NCI-H2227 (cell line): Measurements from ENCODE around the gene SEL1L3.

Source experiments
- DNase-seq: peaks from one replicate; lab custom pipeline; 2025; ENCODE audit not compliant: unreplicated experiment; lab: John Stamatoyannopoulos, UW

Gene SEL1L3

GRCh38 chr4:25795566-25796454, 67.0 kb downstream of the SEL1L3 start:
- DNase-seq, result no peak

- DNase-seq, result no peak
Observed at GRCh38 chr4:25795091-25795490, 67.7 kb downstream of the SEL1L3 start.

- DNase-seq, result no peak
Observed at GRCh38 chr4:25792876-25793275, 69.9 kb downstream of the SEL1L3 start.

GRCh38 chr4:25792200-25792791, 70.5 kb downstream of the SEL1L3 start:
- no peak for DNase-seq

- no peak for DNase-seq
Observed at GRCh38 chr4:25790024-25790423, 72.8 kb downstream of the SEL1L3 start.

- DNase-seq, result no peak
Observed at GRCh38 chr4:25788703-25789238, 74.0 kb downstream of the SEL1L3 start.

GRCh38 chr4:25786497-25787065, 76.2 kb downstream of the SEL1L3 start:
- DNase-seq, result no peak

GRCh38 chr4:25783943-25784342, 78.8 kb downstream of the SEL1L3 start:
- no peak for DNase-seq

- no peak for DNase-seq
Observed at GRCh38 chr4:25783126-25783525, 79.7 kb downstream of the SEL1L3 start.

- no peak for DNase-seq
Observed at GRCh38 chr4:25782482-25782881, 80.3 kb downstream of the SEL1L3 start.

GRCh38 chr4:25779021-25779420, 83.8 kb downstream of the SEL1L3 start:
- DNase-seq, result no peak

GRCh38 chr4:25776795-25777194, 86.0 kb downstream of the SEL1L3 start:
- DNase-seq, result no peak

GRCh38 chr4:25775166-25775565, 87.6 kb downstream of the SEL1L3 start:
- DNase-seq, result no peak

- DNase-seq, result no peak
Observed at GRCh38 chr4:25773358-25773757, 89.4 kb downstream of the SEL1L3 start.

GRCh38 chr4:25771672-25772071, 91.1 kb downstream of the SEL1L3 start:
- DNase-seq, result no peak

GRCh38 chr4:25770847-25771246, 91.9 kb downstream of the SEL1L3 start:
- DNase-seq, result no peak

- DNase-seq, result no peak
Observed at GRCh38 chr4:25769251-25769650, 93.5 kb downstream of the SEL1L3 start.

- DNase-seq, result peak; percentile 62
Observed at GRCh38 chr4:25767877-25768725, 94.7 kb downstream of the SEL1L3 start.

GRCh38 chr4:25760518-25761157, 102.2 kb downstream of the SEL1L3 start:
- DNase-seq, result no peak

- no peak for DNase-seq
Observed at GRCh38 chr4:25760048-25760447, 102.7 kb downstream of the SEL1L3 start.
